Measurements from ENCODE around the gene PPP2R3A.

The PPP2R3A gene

DNA sequence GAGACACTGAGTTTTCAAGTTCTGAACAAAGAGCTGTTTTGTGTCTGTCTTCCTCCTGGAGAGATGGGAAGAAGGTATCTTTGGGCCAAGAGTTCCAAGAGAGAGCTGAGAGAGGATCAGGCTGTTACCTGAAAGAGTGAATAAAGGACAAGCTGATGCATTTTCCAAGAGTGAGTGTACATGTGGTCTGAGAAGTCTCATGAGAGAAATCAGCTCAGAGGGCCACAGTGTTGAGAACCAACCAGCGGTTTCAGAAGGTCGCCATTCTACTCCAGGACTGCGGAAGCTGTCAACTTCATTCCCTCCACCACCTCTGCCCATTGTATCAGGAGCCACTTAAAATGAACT lies 42.7 kb upstream of the PPP2R3A start:
- Histone ChIP-seq H3K27ac (ENCODE audit: low read depth, low read length, poor library complexity, severe bottlenecking) (no peak overlapping the region), H3K4me1 (ENCODE audit: insufficient read depth, low read length, severe bottlenecking) (no peaks in the 10 kb centered on the region), H3K9me2 (ENCODE audit: low read depth, low read length) (no peaks in the 10 kb centered on the region), H3F3A (ENCODE audit: insufficient read depth, low read length) (no peaks in the 10 kb centered on the region), H3K36me3 (ENCODE audit: insufficient read depth, low read length) (no peaks in the 10 kb centered on the region), H2AFZ (ENCODE audit: low read length) (no peak overlapping the region), H3K4me2 (ENCODE audit: low read length) (no peak overlapping the region), H3K27me3 (ENCODE audit: insufficient read depth, low read length) (no peaks in the 10 kb centered on the region), H4K20me1 (ENCODE audit: insufficient read depth, low read length) (no peaks in the 10 kb centered on the region), H3K4me3 (ENCODE audit: low read depth, low read length, poor library complexity, severe bottlenecking) (no peak overlapping the region), H3K79me2 (ENCODE audit: insufficient read depth, low read length) (no peaks in the 10 kb centered on the region), H3K9me3 (ENCODE audit: low read length) (no peaks in the 10 kb centered on the region), H3K9ac (ENCODE audit: low read length) (no peak overlapping the region)
- TF ChIP-seq, protein P1, sequence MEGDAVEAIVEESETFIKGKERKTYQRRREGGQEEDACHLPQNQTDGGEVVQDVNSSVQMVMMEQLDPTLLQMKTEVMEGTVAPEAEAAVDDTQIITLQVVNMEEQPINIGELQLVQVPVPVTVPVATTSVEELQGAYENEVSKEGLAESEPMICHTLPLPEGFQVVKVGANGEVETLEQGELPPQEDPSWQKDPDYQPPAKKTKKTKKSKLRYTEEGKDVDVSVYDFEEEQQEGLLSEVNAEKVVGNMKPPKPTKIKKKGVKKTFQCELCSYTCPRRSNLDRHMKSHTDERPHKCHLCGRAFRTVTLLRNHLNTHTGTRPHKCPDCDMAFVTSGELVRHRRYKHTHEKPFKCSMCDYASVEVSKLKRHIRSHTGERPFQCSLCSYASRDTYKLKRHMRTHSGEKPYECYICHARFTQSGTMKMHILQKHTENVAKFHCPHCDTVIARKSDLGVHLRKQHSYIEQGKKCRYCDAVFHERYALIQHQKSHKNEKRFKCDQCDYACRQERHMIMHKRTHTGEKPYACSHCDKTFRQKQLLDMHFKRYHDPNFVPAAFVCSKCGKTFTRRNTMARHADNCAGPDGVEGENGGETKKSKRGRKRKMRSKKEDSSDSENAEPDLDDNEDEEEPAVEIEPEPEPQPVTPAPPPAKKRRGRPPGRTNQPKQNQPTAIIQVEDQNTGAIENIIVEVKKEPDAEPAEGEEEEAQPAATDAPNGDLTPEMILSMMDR (IDR thresholded peaks at IDR 0.05; ENCODE audit: low read length): no peak

DNA sequence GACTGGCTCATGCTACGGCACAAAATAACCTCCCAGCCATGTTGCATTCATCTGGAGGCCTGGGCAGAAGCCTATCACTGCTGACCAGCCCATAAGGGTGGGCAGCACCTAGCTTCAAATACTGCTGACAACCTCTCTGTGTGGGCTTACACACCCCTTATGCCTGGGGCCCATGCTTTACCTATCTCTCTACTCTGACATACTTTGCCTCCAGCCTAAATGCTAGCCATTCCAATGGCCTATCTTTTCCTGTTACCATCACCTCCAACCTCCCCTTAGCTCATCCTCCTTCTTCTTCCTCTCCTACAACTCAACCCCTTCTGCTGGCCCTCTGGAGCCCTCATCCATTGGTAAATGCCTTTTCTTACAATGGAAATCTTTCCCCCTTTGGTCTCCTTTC lies 41.0 kb upstream of the PPP2R3A start:
- Histone ChIP-seq H3K4me3 (ENCODE audit: low read depth, low read length, poor library complexity, severe bottlenecking) (no peak overlapping the region), H3K27me3 (ENCODE audit: insufficient read depth, low read length) (no peaks in the 10 kb centered on the region), H3K27ac (ENCODE audit: low read depth, low read length, poor library complexity, severe bottlenecking) (no peak overlapping the region), H3F3A (ENCODE audit: insufficient read depth, low read length) (no peaks in the 10 kb centered on the region), H3K4me1 (ENCODE audit: insufficient read depth, low read length, severe bottlenecking) (no peaks in the 10 kb centered on the region), H3K9me2 (ENCODE audit: low read depth, low read length) (no peaks in the 10 kb centered on the region), H3K79me2 (ENCODE audit: insufficient read depth, low read length) (no peaks in the 10 kb centered on the region), H2AFZ (ENCODE audit: low read length) (no peak overlapping the region), H4K20me1 (ENCODE audit: insufficient read depth, low read length) (no peaks in the 10 kb centered on the region), H3K36me3 (ENCODE audit: insufficient read depth, low read length) (no peaks in the 10 kb centered on the region), H3K4me2 (ENCODE audit: low read length) (no peak overlapping the region), H3K9me3 (ENCODE audit: low read length) (no peaks in the 10 kb centered on the region), H3K9ac (ENCODE audit: low read length) (no peak overlapping the region)
- TF ChIP-seq EZH2 (IDR thresholded peaks at IDR 0.05; ENCODE audit: borderline replicate concordance, low read length): no peak
- TF ChIP-seq, protein P1 (IDR thresholded peaks at IDR 0.05; ENCODE audit: low read length): no peak

DNA sequence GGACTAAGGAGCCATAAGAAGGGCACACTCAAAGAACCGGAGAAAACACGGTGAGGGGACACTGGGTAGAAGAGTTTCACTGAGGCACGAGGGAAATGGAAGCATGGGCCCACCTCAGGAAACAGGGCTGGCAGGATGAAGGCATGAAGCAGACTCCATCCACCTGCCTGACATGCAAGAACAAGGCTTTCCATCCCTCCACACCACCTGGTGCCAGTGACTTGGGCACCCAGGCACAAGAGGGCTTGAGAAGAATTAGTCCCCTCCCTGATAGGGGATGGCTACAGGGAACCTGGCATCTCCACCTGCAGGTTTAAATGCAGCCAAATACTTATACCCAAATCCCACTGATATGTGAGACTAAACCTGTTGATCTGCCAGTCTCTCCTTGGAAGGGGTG lies 38.9 kb upstream of the PPP2R3A start:
- no peak overlapping the region for H3K4me3 ChIP-seq (ENCODE audit: low read depth, low read length, poor library complexity, severe bottlenecking)
- no peak overlapping the region for H2AFZ ChIP-seq (ENCODE audit: low read length)
- no peaks in the 10 kb centered on the region for H3K9me3 ChIP-seq (ENCODE audit: low read length)
- no peaks in the 10 kb centered on the region for H4K20me1 ChIP-seq (ENCODE audit: insufficient read depth, low read length)
- no peaks in the 10 kb centered on the region for H3K79me2 ChIP-seq (ENCODE audit: insufficient read depth, low read length)
- TF ChIP-seq, protein P1 (IDR thresholded peaks at IDR 0.05; ENCODE audit: low read length): no peak
- TF ChIP-seq EZH2 (IDR thresholded peaks at IDR 0.05; ENCODE audit: borderline replicate concordance, low read length): no peak
- H3K9me2 ChIP-seq (ENCODE audit: low read depth, low read length): no peaks in the 10 kb centered on the region
- no peaks in the 10 kb centered on the region for H3K27me3 ChIP-seq (ENCODE audit: insufficient read depth, low read length)
- no peaks in the 10 kb centered on the region for H3F3A ChIP-seq (ENCODE audit: insufficient read depth, low read length)
- H3K36me3 ChIP-seq (ENCODE audit: insufficient read depth, low read length): no peaks in the 10 kb centered on the region
- no peaks in the 10 kb centered on the region for H3K4me1 ChIP-seq (ENCODE audit: insufficient read depth, low read length, severe bottlenecking)
- no peak overlapping the region for H3K9ac ChIP-seq (ENCODE audit: low read length)
- no peak overlapping the region for H3K4me2 ChIP-seq (ENCODE audit: low read length)
- H3K27ac ChIP-seq (ENCODE audit: low read depth, low read length, poor library complexity, severe bottlenecking): no peak overlapping the region
